HG03045 (cell line): ENCODE results near the gene DPF3.

Experiments
- ATAC-seq: cut with Tn5 transposase; IDR thresholded peaks from one replicate; pipeline ENCODE4 v1.9.1; 2021; ENCODE audit warnings: mild to moderate bottlenecking, moderate library complexity; ENCODE audit not compliant: unreplicated experiment

DPF3 gene

DNA sequence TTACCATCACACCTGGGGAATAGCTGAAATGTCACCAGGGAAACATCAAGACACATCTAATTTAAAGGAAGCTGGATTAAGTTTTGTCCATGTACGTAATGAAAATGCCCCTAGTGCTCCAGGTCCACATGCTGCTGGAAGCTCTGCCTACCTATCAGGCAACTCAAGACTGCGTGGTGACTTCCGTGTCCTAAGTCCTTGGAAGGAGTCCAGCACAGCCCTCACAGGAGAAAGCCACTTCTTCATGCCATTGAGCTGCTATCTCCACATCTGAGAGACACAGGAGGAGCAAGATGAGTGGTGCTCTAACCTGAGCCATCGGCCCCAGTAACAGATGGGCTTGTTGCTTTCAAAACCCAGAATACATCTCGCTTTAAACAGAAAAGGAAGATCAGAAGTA is 316.4 kb downstream of the DPF3 start:
- ATAC-seq, result no peak

DNA sequence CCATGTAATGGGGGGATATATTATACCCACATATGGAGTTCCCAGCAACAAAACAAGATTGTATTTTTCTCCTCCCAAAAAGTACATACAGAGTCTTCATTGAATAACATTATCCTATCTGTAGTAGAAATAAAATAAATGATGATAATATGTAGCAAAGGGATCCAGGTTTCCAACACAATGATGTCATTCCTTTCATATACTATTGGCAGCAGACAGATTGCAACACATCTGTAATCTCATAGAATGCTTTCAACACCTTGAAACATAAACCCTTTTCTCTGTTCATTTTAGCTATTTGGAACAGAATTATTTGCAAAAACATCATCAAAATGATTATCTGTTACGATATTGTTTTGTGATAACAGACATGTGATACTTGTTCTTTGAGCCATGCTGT is 317.6 kb downstream of the DPF3 start:
- no peak for ATAC-seq

DNA sequence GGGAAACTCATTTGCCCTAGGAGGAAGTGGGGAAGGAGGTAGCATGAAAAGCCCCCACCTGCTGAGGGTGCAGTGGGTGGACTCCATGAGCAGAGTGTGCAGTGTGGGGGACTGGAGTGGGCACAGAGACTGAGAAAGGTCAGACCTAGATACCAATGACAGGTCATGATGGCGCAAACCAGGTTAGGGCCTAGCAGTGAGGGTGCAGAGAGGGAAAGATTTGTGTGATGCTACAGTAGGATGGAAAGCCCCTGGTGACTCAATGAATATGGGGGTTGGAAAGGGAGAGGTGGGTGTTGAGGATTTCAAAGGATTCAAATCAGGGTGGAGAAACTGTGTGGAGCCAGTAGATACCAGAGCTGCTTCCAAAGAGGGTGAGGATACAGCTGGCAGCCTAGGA is 319.2 kb downstream of the DPF3 start:
- no peak for ATAC-seq

DNA sequence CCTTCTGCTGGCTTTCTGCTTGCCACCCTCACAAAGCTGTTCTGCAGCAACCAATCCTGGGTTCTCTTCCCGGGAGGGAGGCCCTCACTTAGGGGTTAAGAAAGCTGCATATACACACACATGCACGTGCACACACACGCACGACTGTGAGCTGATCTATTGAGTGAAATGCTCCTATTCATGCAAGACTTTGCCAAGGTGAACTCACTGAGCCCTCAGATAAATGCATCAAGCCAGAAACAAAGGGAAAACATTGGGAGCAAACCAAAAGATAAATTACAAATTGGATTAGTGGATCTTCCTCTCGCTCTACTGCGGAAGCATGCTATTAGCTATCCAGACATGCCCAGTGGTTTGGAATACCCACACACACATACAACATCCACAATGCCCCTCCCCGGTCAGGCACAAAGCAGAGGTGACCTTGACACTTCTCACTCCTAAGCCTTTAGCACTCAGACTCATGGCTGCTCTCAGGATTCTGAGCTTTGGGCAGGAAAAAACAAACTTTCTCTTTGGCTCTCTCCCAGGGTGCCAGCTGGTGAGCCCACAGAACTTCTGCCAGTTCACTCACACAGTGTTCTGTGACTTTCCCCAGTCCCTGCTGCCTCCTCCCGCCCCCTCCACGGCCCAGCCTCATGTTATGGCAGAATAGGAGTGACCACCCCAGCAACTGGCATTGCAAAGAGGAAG is 320.0 kb downstream of the DPF3 start:
- no peak for ATAC-seq
